HG03064 (cell line): ENCODE data around the gene ATG10.
"Not testable (repeated sequence)": the region's sequence is repeated elsewhere in the genome, so short reads cannot be mapped to it uniquely, and the experiment has no call there.

Experiments used
- ATAC-seq: cut with Tn5 transposase; IDR thresholded peaks from one replicate; pipeline ENCODE4 v1.9.1; 2021; ENCODE audit warnings: low read depth; ENCODE audit not compliant: unreplicated experiment

Gene ATG10

DNA sequence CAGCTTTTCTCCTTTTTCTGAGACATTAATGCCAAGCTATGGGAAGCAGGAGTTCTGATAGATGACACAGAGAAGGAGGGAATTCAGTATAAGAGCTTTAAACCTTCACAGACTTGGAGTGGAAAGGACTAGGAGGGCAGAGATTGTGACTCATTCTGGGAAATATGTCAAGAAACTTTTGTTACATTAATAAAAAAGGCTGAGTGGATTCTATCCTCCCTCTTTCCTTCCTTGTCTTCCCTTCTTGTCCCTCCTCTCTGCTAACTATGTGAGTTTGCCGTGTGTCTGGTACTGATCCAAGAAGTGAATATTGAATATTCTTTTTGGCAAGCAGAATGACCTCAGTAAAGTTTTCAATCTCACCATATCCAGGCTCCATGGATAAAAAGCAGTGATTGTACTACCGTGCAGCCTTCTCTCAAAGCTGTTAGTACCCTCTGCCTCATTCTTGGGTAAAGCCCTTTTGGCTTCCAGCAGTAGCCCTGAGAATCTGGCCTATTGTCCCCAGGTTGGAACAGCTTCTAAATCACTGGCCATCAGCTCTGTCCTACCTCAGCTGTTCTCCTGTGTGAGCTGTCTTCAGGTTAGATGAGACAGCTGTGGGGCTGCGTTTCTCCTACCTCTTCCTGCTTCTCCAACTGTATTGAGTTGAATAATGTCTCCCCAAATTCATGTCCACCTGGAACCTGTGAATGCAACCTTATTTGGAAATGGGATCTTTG lies 73.9 kb downstream of the ATG10 start:
- no peak for ATAC-seq

- ATAC-seq: no peak
Observed at GRCh38 chr5:82046276-82046647, 74.4 kb downstream of the ATG10 start.

DNA sequence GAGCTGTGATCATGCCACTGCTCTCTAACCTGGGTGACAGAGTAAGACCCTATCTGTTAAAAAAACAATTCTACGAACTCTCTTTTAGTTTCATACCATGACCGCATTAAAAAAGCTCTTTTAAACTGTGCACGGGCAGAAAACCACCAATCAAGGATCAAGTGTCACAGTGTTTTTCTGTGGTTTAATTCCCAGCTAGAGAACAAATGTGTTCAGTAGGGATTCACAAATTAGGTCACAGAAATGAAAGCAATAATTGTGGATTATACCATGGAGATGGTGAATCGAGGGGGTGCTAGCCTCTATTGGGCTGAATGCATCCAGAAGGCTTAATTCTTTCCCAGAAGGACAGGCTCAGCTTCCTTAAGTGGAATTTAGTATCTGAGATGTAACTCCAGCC lies 79.1 kb downstream of the ATG10 start:
- ATAC-seq: no peak

- ATAC-seq: no peak
Observed at GRCh38 chr5:82054004-82054710, 82.3 kb downstream of the ATG10 start.

- no peak for ATAC-seq
Observed at GRCh38 chr5:82057051-82057450, 85.2 kb downstream of the ATG10 start.

- no peak for ATAC-seq
Observed at GRCh38 chr5:82058710-82059109, 86.9 kb downstream of the ATG10 start.

GRCh38 chr5:82066791-82067190 lies 95.0 kb downstream of the ATG10 start:
- no peak for ATAC-seq

GRCh38 chr5:82068042-82068441 lies 96.2 kb downstream of the ATG10 start:
- ATAC-seq: not testable (repeated sequence)

GRCh38 chr5:82068723-82069122 lies 96.9 kb downstream of the ATG10 start:
- ATAC-seq: no peak

DNA sequence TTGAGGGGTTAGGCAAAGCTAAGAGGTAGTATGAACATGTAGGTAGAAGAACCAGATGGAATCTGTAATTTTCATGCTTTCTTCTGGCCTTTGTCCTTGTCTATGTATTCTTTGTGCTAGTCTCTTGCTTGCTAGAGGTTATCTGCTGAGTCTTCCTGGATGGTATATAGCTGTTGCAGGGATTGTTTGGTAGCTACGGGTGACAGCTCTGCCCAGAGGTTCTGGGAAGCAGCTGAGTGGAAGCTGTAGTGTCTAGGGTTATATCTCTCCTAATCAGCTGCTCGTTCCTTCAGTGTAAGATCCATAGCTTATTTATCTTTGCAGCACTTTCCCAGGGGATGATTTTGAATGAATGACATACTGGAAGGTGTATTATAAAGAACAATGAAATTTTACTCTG lies 100.3 kb downstream of the ATG10 start:
- ATAC-seq: no peak

- ATAC-seq: no peak
Observed at GRCh38 chr5:82073179-82073578, 101.4 kb downstream of the ATG10 start.

DNA sequence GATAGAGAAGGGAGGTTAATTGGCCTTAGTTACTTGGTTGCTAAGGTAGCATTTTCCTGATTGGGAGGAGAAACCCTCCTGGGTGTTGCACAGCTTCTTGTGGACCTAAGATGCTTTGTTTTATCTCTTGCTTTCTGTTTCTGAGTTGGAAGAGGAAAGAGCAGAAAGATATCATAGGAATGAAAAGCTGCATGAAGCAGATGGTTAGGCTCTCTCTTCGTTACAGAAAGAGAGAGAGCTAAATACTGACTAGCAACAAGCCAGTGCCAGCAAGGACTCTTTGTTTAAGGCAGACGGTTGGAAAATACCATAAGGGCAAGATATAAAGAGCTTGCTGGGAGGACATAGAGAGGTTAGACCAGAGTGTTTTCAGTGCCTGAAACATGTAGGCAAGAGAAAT lies 103.1 kb downstream of the ATG10 start:
- no peak for ATAC-seq

DNA sequence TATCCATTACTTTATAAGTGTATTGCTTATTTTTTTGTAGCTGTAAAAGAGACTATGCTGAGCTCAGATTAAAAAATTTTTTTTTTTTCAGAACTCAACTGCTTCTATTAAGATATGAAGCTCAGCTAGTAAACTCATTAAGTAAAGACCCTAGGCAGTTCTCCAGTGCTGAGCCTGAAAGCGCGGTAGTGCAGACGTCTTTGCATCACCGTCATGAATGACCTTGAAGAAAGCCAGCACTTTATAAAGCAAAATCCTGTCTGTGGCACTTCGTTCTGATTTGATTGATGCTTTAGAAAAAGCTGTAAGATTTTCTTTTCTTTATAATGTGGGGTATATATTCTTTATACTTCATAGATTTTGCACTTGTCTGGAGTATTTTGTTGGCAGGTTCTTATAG lies 105.7 kb downstream of the ATG10 start:
- ATAC-seq: no peak

- no peak for ATAC-seq
Observed at GRCh38 chr5:82091617-82092016, 119.8 kb downstream of the ATG10 start.

GRCh38 chr5:82095536-82095935 lies 123.7 kb downstream of the ATG10 start:
- ATAC-seq: no peak

- no peak for ATAC-seq
Observed at GRCh38 chr5:82096249-82096648, 124.4 kb downstream of the ATG10 start.

DNA sequence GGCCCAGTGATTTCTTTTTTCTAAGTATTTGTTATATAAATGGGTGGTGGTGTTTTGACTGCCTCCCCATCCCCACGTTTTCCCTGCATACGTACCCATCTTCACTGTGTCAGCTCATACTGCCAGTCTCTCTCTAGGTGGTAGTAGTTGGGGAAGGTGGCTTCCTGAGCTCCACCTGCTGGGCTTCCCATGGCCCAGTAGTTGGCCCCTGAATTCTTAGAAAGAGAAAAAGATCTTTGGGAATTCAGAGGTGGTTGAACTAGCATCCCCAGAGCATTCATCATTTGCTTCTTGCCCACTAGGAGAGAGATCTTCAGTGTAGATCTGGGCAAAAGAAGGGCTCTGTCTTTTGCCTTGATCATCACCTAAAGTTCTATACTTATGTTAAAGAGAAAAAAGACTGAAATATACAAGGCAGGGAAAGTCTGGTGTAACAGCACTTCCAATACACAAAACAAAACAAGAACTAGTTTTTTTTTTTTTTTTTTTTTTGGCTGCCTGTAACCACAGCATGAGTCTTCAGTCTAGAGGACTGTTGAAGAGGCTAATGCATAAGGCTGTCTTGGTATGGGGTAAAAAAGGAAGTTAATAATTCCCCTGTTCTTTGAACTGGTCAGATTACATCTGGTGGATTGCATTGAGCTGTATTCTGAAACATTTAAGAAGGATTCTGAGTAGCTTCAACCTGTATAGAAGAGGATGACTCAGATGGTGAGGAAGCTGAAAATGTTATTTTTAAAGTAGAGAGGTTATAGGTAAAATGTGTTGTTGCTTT lies 128.7 kb downstream of the ATG10 start:
- ATAC-seq: peak; percentile 87

- ATAC-seq: no peak
Observed at GRCh38 chr5:82104872-82105271, 133.0 kb downstream of the ATG10 start.

DNA sequence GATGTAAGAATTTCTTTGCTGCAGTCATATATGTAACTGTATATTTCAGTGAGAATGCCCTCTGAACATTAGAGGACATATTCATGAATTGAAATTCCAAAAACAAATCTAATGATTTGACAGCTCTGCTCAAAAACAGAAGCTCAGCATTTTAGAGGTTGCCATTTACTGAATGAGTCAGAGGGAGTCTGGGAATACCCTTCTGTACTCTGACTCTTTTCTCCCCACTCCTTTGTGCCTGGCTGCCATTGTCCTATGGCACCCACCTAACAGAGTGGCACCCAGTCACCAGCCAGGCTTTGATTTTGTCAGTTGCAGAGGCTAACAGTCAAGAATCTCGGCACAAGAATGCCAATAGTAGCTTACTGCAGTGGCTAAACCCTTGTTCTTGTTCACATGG lies 133.6 kb downstream of the ATG10 start:
- ATAC-seq: no peak

DNA sequence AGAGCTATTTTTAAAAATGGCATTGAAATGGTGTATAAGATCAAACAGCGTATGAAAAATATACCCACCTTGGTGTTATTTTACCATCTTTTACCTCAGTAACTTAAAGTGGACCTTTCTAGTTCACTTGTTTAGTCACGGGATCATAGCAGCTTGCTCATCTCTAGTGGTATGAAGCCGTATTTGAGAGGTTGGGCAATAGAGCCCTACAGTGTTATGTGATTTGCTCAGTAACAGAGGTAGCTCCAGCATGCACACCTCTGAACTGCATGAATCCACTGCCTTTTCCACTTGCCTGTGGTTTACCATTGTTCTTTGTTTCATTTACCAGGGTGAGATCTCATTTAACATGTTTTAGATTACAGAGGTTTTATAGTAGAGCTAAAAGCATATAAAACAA lies 134.4 kb downstream of the ATG10 start:
- ATAC-seq: no peak

GRCh38 chr5:82106756-82107155 lies 134.9 kb downstream of the ATG10 start:
- ATAC-seq: no peak

GRCh38 chr5:82107267-82107666 lies 135.4 kb downstream of the ATG10 start:
- no peak for ATAC-seq
